ENCODE results near the gene RAP1GAP2.

The RAP1GAP2 gene

GRCh38 chr17:3038941-3039340 is 242.7 kb downstream of the RAP1GAP2 start:
- TF ChIP-seq CTCF (IDR thresholded peaks at IDR 0.05), result no peak

GRCh38 chr17:3039736-3040135 is 243.5 kb downstream of the RAP1GAP2 start:
- TF ChIP-seq CTCF (IDR thresholded peaks at IDR 0.05), result no peak

- TF ChIP-seq CTCF (IDR thresholded peaks at IDR 0.05), result no peak
Observed at GRCh38 chr17:3040882-3041281, 244.6 kb downstream of the RAP1GAP2 start.

- peak; percentile 61 for TF ChIP-seq CTCF (IDR thresholded peaks at IDR 0.05)
Observed at GRCh38 chr17:3043737-3044365, 247.6 kb downstream of the RAP1GAP2 start.

- TF ChIP-seq CTCF (IDR thresholded peaks at IDR 0.05), result no peak
Observed at GRCh38 chr17:3046753-3047152, 250.5 kb downstream of the RAP1GAP2 start.

GRCh38 chr17:3048727-3049471 is 252.7 kb downstream of the RAP1GAP2 start:
- peak; percentile 92 for TF ChIP-seq CTCF (IDR thresholded peaks at IDR 0.05)

- no peak for TF ChIP-seq CTCF (IDR thresholded peaks at IDR 0.05)
Observed at GRCh38 chr17:3049705-3050295, 253.6 kb downstream of the RAP1GAP2 start.

All from LNCAP (cell line).